Erythroblast (primary cell): ENCODE results near the gene C17orf67.

Experiments used
- GATA1 ChIP-seq: IDR thresholded peaks from 2 replicates; pipeline ENCODE4 v1.6.1; 2011; ENCODE audit warnings: low read depth, mild to moderate bottlenecking, control low read depth, low read length, moderate library complexity
- POLR2A ChIP-seq: IDR thresholded peaks from 2 replicates; pipeline ENCODE4 v1.6.1; 2011; ENCODE audit warnings: mild to moderate bottlenecking, low read length

DNA sequence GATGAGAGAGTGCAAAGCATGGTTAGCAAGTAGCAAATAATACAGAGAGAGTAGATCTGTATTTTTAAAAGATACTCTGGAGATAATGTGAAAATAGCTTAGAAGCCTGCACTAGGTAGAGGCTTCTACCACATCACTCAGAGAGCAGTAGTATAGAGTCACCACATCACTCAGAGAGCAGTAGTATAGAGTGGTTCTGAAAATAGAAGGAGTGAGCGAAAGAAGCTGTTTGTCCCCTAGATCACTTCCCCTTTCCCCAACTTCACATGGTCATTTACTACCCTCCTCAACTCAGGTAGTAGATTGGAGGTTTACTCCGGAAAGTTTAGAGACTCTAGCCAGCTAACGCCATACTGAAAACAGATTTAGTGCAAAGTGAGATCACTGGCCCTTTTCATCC is 17.3 kb upstream of the C17orf67 start:
- TF ChIP-seq POLR2A (no peak), GATA1 (no peak)
